ENCODE results near the gene NBAS. TPM values are rescaled to one million over a fixed set of nuclear protein-coding genes. Genes with fewer than 3 reads are reported as not detected.

NBAS gene
- polyA plus RNA-seq, 2 of the 4 experiments (the other 2 are of a cell fraction) = 16.7 to 34.9 TPM

DNA sequence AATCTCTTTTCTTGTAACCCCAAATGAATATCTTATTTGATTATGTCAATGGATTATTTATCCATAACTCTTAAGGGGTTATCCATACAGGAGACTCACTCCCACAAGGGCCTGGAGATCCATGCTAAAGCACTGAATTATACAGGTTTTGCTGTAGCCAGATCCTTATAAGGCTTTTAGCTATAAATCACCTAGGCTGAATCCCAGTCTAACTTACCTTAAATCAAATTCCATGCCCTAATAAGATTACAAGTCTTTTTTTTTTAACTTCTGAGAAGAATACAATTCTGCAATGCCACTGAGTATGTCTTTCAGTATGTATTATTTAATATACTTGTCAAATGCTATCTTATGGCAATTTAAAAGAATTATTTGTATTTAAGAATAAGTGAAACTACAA is 340.5 kb downstream of the NBAS start (continued):
- no peak for TF ChIP-seq HOXB5 (CRISPR knock-in tag; IDR thresholded peaks at IDR 0.05)

DNA sequence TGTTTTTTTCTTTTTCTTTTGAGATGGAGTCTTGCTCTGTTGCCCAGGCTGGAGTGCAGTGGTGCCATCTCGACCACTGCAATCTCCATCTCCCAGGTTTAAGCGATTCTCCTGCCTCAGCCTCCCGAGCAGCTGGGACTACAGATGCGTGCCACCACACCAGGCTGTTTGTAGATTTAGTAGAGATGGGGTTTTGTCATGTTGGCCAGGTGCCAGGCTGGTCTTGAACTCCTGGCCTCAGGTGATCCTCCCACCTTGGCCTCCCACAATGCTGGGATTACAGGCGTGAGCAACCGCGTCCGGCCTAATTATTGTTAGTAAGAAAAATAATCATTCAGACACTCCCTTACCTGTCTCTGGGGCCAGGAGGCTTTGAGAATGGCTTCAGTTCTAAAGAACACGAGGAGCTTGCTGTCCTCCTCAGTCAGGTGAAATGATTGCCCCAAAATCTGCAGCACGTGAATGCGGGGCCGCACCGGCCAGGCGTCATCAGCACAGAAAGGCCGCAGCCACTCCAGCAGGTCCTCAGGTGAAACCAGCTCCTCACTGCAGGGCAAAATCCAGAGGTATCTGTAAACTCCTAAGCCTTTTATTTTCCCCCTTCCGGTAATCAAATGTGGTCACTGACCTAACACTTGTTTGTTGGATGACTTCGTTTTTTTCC is 342.6 kb downstream of the NBAS start:
- ATAC-seq (no peak), FAIRE-seq (no peak), DNase-seq (ENCODE audit: low read depth in 1 of 2, low spot score in 1 of 2) (no peak)
- TF ChIP-seq HOXB13 (CRISPR knock-in tag; IDR thresholded peaks at IDR 0.05; ENCODE audit: low read depth) = no peak
- TF ChIP-seq TFCP2L1 (CRISPR knock-in tag; IDR thresholded peaks at IDR 0.05) = no peak
- no peak for TF ChIP-seq EHF (CRISPR knock-in tag; IDR thresholded peaks at IDR 0.05)
- TF ChIP-seq NR3C1 (IDR thresholded peaks at IDR 0.05) = no peak
- no peak for TF ChIP-seq NPAS2 (CRISPR knock-in tag; IDR thresholded peaks at IDR 0.05; ENCODE audit: borderline replicate concordance)
- TF ChIP-seq CHD2 (IDR thresholded peaks at IDR 0.05; ENCODE audit: low read length, partially characterized antibody) = no peak
- TF ChIP-seq, protein P1, sequence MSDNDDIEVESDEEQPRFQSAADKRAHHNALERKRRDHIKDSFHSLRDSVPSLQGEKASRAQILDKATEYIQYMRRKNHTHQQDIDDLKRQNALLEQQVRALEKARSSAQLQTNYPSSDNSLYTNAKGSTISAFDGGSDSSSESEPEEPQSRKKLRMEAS (IDR thresholded peaks at IDR 0.05) = no peak
- TF ChIP-seq KDM5A (IDR thresholded peaks at IDR 0.05) = no peak
- TF ChIP-seq GATA3 (IDR thresholded peaks at IDR 0.05; ENCODE audit: borderline replicate concordance) = no peak
- no peak for TF ChIP-seq MAZ (IDR thresholded peaks at IDR 0.05; ENCODE audit: borderline replicate concordance, low read depth, low read length)
- no peak for TF ChIP-seq RAD21 (conservative IDR thresholded peaks at IDR 0.05 in 1 of 2, IDR thresholded peaks at IDR 0.05 in 1 of 2)
- TF ChIP-seq FOXS1 (CRISPR knock-in tag; IDR thresholded peaks at IDR 0.05) = no peak
- TF ChIP-seq, protein P2, sequence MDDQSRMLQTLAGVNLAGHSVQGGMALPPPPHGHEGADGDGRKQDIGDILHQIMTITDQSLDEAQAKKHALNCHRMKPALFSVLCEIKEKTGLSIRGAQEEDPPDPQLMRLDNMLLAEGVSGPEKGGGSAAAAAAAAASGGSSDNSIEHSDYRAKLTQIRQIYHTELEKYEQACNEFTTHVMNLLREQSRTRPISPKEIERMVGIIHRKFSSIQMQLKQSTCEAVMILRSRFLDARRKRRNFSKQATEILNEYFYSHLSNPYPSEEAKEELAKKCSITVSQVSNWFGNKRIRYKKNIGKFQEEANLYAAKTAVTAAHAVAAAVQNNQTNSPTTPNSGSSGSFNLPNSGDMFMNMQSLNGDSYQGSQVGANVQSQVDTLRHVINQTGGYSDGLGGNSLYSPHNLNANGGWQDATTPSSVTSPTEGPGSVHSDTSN (IDR thresholded peaks at IDR 0.05) = no peak
- TF ChIP-seq, protein P3, sequence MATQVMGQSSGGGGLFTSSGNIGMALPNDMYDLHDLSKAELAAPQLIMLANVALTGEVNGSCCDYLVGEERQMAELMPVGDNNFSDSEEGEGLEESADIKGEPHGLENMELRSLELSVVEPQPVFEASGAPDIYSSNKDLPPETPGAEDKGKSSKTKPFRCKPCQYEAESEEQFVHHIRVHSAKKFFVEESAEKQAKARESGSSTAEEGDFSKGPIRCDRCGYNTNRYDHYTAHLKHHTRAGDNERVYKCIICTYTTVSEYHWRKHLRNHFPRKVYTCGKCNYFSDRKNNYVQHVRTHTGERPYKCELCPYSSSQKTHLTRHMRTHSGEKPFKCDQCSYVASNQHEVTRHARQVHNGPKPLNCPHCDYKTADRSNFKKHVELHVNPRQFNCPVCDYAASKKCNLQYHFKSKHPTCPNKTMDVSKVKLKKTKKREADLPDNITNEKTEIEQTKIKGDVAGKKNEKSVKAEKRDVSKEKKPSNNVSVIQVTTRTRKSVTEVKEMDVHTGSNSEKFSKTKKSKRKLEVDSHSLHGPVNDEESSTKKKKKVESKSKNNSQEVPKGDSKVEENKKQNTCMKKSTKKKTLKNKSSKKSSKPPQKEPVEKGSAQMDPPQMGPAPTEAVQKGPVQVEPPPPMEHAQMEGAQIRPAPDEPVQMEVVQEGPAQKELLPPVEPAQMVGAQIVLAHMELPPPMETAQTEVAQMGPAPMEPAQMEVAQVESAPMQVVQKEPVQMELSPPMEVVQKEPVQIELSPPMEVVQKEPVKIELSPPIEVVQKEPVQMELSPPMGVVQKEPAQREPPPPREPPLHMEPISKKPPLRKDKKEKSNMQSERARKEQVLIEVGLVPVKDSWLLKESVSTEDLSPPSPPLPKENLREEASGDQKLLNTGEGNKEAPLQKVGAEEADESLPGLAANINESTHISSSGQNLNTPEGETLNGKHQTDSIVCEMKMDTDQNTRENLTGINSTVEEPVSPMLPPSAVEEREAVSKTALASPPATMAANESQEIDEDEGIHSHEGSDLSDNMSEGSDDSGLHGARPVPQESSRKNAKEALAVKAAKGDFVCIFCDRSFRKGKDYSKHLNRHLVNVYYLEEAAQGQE (IDR thresholded peaks at IDR 0.05) = no peak
- TF ChIP-seq BHLHE40 (IDR thresholded peaks at IDR 0.05; ENCODE audit: low read depth, low read length) = no peak
- TF ChIP-seq, protein P4, sequence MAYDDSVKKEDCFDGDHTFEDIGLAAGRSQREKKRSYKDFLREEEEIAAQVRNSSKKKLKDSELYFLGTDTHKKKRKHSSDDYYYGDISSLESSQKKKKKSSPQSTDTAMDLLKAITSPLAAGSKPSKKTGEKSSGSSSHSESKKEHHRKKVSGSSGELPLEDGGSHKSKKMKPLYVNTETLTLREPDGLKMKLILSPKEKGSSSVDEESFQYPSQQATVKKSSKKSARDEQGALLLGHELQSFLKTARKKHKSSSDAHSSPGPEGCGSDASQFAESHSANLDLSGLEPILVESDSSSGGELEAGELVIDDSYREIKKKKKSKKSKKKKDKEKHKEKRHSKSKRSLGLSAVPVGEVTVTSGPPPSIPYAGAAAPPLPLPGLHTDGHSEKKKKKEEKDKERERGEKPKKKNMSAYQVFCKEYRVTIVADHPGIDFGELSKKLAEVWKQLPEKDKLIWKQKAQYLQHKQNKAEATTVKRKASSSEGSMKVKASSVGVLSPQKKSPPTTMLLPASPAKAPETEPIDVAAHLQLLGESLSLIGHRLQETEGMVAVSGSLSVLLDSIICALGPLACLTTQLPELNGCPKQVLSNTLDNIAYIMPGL (CRISPR knock-in tag; IDR thresholded peaks at IDR 0.05; ENCODE audit: borderline replicate concordance) = no peak
- TF ChIP-seq RNF2 (IDR thresholded peaks at IDR 0.05; ENCODE audit: borderline replicate concordance, low read depth) = no peak
- TF ChIP-seq, protein P5, sequence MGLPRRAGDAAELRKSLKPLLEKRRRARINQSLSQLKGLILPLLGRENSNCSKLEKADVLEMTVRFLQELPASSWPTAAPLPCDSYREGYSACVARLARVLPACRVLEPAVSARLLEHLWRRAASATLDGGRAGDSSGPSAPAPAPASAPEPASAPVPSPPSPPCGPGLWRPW (IDR thresholded peaks at IDR 0.05) = no peak
- TF ChIP-seq, protein P6, sequence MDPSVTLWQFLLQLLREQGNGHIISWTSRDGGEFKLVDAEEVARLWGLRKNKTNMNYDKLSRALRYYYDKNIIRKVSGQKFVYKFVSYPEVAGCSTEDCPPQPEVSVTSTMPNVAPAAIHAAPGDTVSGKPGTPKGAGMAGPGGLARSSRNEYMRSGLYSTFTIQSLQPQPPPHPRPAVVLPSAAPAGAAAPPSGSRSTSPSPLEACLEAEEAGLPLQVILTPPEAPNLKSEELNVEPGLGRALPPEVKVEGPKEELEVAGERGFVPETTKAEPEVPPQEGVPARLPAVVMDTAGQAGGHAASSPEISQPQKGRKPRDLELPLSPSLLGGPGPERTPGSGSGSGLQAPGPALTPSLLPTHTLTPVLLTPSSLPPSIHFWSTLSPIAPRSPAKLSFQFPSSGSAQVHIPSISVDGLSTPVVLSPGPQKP (IDR thresholded peaks at IDR 0.05; ENCODE audit: low read depth, low read length) = no peak
- TF ChIP-seq FOSB (CRISPR knock-in tag; IDR thresholded peaks at IDR 0.05) = no peak
- Histone ChIP-seq H3K4me1 (no peaks in the 10 kb centered on the region), H3K4me3 (no peak overlapping the region), H3K4me2 (no peak overlapping the region), H3K9me3 (no peaks in the 10 kb centered on the region), H3K27ac (no peak overlapping the region)
- WGBS (ENCODE audit: missing lambda C conversion rate) = 94% methylated on average over 17 of the region's 17 CpGs
- ChIA-PET CTCF (no interaction called here), POLR2A (no interaction called here)

All from A549 (cell line).